Neural progenitor cell (in vitro differentiated cells): Measurements from ENCODE around the gene REG4.

Experiments
- EZH2 ChIP-seq: fragments of 200-600 bp; sonication (generic); IDR thresholded peaks from 2 replicates; pipeline ENCODE4 v1.6.1; 2017; ENCODE audit warnings: antibody characterized with exemption, mild to moderate bottlenecking, moderate library complexity
- TF ChIP-seq, protein P1 (sequence below): fragments of 200-600 bp; sonication (generic); IDR thresholded peaks from 2 replicates; pipeline ENCODE4 v1.5.1; 2017; ENCODE audit warnings: antibody characterized with exemption, mild to moderate bottlenecking

- no peak for TF ChIP-seq EZH2
- TF ChIP-seq, protein P1, sequence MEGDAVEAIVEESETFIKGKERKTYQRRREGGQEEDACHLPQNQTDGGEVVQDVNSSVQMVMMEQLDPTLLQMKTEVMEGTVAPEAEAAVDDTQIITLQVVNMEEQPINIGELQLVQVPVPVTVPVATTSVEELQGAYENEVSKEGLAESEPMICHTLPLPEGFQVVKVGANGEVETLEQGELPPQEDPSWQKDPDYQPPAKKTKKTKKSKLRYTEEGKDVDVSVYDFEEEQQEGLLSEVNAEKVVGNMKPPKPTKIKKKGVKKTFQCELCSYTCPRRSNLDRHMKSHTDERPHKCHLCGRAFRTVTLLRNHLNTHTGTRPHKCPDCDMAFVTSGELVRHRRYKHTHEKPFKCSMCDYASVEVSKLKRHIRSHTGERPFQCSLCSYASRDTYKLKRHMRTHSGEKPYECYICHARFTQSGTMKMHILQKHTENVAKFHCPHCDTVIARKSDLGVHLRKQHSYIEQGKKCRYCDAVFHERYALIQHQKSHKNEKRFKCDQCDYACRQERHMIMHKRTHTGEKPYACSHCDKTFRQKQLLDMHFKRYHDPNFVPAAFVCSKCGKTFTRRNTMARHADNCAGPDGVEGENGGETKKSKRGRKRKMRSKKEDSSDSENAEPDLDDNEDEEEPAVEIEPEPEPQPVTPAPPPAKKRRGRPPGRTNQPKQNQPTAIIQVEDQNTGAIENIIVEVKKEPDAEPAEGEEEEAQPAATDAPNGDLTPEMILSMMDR: no peak
These were observed 27.7 kb downstream of the REG4 start for GRCh38 chr1:119783354-119784185.
